SIG-M5 treated with dmso at 0.1 percent for 504 hours (cell line): Measurements from ENCODE around the gene FAM9C.
"Not testable (repeated sequence)": the region's sequence is repeated elsewhere in the genome, so short reads cannot be mapped to it uniquely, and the experiment has no call there.

Source experiments
- DNase-seq: peaks from one replicate; lab custom pipeline; 2025; ENCODE audit not compliant: unreplicated experiment; lab: John Stamatoyannopoulos, UW

The FAM9C gene

DNA sequence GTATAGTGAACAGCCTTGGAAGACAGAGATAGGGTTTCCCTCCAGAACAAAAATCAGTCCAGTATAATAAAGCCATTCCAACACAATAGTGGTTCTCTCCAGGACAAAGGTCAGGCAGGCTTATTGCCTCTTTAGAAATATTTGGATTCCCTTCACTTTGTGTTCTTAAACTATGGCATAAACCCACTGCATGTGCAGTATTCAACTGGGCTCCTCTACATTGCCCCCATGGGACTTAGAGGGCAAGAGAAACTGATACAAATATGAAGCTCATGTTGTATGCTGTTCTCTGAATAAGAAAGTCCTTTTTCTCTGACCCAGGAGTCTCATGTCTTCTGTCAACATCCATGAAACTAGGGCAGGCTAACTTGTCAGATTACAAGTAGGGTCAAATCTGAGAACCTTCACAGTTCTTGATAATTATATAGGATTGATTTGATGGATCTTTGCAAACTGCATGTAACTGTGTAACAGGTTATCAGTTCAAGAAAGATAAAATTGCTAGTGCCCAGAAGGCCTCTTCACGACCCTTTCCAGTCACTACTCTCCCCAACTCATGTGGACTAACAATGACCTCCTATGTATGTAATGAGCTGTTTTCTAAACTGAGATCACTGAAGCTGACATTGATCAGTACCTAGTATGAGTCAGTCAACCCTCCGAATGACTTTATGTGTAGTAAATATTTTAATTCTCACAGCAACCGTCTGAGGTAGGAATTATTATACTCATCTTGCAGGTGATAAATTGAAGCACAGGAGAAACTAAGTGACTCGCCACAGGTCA lies 31.9 kb upstream of the FAM9C start:
- DNase-seq = no peak

DNA sequence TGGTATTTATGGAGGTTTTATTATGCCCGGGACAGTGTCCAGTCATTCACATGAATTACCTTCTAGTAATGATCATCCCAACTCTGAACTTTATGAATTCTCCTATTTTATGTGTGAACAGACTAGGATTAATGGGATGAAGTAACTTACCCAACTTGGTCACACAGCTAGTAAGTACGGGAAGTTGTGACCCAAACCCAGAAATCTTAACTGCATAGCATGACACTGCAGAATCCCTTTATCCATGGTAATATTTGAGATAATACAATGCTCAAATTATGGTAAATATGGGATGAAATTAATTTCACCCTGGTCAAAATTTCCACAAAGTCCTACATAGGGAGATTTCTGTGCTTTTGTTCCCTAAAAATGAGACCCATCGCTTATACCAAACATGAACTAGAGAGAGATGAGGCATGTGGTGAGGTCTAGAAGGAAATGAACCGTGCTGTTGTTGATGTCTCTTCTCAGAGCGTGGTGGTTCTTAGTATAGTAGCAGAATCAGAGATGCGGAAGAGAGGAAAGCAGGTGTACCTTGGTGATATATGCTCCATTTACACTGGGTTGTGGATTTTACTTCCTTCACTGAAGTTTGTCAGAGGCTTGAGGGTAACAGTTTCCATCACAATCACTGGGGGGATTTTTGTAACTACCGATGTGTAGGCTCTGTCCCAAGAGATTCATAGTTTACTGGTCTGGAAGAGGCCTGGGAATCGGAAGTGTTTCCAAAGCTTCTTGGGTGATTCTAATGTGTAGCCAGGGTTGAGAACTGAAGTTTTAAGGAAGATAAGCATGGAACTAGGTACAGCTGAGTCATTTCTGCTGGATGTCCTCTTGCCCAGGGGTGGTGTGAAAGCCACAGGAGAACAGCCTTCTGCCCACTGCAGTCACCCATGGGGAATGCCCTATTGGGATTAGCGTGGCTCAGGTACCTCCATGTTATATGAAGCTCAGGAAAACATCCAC lies 30.2 kb upstream of the FAM9C start:
- DNase-seq = no peak

DNA sequence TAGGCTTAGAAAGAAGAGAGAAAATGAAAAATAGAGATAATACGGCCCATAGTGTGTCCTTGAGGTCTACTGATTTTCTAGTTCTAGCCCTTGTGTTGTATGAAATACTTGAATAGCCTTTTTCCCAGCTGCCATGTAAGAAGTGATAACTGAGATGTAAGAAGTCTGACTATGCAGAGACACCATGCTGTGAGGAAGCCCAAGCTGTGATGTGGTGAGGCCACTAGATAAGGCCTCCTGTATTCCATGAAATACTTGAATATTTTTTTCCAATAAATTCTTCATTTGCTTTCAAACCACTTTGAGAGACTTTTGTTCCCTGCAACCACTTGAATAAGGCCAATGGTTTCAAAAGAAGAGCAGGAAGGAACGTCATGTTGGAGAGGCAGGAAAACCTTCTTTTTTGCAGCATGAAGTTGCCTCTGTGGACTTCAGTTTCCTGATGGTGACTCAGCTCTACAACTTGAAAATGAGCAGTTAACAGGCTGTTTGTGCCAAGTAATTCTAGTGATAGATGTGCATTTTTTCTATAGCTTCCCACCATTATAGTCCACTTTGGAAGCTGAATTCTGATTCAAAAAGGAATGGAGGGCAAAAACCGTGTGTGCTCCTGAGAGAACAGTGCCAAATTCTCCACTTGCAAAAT lies 25.5 kb upstream of the FAM9C start:
- no peak for DNase-seq

DNA sequence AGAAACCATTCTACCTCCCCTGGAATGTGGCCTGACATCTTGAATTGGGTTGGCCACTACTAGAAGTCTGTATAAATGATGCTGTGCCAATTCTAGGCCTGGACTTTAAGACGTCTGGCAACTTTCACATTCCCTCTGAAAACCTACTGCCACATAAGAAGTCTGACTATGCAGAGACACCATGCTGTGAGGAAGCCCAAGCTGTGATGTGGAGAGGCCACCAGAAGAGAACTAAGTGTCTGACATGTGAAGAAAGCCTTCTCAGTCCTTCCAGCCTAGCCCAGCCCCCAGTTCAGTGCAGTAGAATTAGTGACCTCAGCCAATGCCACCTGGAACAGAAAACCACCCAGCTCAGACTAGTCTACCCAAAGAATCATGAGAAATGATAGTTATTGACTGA lies 24.2 kb upstream of the FAM9C start:
- no peak for DNase-seq

DNA sequence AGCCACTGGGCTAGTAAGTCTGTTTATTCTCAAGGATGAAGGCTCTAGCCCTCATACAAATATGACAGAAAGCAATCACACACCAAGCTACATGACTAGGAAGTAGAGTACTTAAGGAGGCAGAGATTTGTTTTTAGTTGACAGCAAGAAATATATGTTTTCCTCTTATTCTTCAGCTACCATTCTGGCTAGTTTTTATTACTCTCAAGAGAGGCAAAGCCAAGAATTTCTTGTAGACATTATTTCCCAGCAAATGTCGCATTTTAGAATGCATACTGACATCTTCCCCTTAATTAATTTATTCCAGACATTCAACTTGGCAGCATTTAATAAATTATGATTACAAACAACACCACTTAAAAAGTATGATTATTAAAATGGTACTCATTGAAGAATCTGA lies 23.4 kb upstream of the FAM9C start:
- no peak for DNase-seq

DNA sequence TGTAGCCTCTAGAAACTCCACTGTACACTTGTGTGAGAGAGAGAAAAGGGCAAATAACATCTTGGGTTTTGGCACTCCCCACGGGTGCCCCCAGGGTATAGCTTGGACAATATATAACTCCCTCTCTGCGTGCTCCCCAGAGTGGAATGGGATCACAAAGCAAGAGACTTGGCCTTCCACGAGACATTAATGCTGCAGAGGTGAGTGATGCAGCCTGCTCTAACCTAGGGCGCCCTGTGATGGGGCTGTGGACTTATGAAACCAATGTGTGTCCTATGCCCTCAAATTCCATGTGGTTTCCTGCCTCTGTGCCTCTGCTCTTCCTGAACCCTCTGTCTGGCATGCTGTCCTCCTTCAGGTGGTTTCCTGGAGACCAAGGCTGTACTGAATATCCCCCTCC lies 22.0 kb upstream of the FAM9C start:
- DNase-seq = no peak

DNA sequence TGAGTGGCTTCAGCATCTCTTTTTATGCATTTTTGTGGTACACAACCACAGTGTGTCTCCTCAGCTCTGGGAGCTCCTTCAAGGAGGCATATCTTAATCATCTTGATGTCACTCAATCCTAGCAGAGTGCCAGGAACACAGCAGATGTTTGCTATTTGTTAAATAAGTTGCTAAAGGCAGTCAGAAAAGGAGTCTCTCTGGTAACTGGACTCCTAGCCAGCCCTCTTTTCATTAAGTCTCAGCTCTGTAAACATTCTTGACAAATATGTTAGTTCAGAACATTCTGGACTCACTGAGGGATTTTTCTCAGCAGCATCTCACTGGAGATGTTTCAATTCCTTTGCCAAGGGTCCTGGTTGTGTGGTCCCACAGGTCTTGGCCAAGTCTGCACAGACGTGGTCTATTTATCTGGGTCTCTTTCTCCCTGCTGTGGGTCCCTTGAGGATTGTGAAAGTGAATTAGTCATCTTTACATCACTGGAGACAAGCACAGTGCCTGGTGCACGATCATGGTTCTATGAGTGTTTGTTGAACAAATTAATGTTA lies 20.3 kb upstream of the FAM9C start:
- DNase-seq = peak; percentile 49

DNA sequence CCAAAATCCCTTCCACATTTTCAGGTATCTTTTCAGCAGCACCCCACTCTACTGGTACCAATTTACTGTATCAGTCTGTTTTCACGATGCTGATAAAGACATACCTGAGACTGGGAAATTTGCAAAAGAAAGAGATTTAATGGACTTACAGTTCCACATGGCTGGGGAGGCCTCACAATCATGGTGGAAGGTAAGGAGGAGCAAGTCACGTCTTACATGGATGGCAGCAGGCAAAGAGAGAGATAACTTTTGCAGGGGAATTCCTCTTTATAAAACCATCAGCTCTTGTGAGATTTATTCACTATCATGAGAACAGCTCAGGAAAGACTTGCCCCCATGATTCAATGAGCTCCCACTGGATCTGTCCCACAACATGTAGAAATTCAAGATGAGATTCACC lies 18.7 kb upstream of the FAM9C start:
- DNase-seq = not testable (repeated sequence)

DNA sequence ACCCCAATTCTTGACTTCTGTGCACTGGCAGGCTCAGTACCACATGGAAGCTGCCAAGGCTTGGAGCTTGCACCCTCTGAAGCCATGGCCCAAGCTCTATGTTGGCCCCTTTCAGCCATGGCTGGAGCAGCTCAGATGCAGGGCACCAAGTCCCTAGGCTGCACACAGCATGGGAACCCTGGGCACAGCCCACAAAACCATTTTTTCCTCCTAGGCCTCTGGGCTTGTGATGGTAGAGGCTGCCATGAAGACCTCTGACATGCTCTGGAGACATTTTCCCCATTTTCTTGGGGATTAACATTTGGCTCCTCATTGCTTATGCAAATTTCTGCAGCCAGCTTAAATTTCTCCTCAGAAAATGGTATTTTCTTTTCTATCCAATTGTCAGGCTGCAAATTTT lies 17.9 kb upstream of the FAM9C start:
- DNase-seq = not testable (repeated sequence)

DNA sequence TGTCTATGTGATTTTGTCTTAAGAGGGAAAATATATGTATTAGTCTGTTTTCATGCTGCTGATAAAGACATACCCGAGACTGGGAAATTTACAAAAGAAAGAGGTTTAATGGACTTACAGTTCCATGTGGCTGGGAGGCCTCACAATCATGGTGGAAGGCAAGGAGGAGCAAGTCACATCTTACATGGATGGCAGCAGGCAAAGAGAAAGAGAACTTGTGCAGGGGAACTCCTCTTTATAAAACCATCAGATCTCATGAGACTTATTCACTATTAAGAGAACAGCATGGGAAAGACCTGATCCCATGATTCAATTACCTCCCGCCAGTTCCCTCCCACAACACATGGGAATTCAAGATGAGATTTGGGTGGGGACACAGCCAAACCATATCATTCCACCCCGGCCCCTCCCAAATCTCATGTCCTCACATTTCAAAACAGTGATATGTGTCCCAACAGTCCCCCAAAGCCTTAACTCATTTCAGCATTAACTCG lies 16.8 kb upstream of the FAM9C start:
- not testable (repeated sequence) for DNase-seq

DNA sequence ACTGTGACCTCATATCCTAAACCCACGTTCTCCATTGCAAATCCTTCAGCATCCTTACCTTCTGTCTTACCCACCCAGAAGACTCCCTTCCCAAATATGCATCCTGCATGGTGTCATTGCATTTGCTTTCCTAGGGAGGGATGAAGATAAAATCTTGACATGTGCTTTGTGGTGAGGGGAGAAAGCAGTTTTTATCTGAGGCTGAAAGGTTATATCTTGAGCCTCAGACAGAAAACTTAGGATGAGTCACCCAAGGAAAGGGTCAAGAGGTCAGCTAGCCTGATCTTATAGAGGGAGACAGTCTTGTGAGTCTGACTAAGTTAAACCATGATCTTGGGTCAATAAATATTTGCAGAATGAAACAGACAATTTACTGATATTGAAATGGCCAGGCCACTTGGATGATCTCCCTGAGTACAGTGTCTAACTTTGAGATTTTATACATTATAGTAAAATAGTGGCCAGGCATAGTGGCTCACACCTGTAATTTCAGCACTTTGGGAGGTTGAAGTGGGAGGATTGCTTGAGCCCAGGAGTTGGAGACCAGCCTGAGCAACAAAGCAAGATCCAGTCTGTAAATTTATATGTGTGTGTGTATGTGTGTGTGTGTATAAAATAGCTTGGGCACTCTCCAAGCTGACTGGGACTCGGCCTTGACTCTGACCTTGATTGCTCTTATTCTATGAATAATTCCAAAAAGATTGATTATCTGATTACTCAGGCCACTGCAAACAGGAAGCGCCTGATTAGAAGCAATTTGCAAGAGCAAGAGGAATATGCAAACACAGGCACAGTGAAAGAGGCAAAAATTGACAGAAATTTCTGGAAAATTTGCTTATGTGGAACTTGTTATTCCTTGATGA lies 15.4 kb upstream of the FAM9C start:
- DNase-seq = no peak

DNA sequence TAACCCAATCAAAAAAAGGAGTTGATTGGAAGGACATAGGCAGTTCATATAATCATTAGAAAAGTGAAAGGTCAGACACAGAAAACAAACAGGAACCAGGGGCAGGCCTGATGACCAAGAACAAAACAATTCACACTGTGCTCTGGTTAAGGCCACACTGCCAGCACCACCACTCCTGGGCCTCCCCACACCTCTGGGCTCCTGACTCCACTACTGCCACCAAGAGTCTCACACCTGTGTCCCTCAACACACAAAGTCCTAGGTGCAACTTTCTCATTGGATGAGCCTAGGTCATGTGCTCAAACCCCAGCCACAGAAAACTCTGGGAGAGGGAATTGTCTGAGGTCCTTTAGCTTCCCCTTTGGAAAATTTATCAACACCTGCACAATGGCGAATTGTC lies 11.1 kb upstream of the FAM9C start:
- DNase-seq = no peak

DNA sequence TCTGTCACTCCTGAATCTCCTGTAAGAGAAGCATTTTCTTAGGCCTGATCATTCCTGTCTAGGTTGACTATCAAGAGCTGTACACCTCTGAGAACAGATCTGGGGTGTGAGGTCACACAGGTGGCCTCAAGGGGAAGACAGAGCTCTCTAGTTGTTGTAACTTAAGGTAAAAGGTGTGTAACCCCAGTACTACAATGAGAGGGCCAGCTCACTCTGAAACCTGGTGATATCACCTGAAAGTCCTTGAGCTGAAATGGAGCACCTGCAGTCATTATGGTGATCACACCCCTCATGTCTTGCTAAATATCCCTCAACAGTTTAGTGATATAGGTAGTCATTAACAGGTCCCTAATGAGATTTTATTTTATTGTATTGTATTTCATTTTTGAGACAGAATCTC lies 8.8 kb upstream of the FAM9C start:
- no peak for DNase-seq

DNA sequence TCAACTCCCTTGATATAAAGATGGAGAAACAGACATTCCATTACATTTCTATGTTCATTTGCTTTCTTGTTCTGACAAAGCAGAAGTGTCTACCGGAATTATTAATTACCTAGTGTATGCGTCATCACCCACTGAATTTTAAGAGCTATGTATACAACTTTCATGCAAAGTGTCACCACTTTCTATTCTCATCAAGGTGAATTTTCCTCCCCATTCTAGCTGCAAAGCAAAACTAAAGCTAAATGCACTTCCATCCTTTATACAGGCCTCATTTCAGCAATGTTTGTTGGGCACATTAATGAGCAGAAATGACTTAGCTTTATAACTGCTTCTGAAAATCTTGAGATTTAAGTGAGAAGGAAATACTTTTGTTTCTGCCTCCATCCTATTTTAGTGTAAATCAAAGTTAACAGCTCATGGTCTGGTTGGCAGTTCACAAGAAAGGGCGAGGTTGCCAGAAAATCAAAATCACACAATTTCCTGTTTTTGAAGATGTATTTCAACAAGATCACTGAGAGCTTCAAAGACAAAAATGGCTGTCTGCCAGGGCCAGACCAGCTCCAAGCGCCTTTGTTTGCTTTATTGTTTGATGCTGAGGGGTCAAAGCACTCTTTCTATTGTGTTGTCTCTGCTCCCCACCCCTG lies 7.2 kb upstream of the FAM9C start:
- no peak for DNase-seq

DNA sequence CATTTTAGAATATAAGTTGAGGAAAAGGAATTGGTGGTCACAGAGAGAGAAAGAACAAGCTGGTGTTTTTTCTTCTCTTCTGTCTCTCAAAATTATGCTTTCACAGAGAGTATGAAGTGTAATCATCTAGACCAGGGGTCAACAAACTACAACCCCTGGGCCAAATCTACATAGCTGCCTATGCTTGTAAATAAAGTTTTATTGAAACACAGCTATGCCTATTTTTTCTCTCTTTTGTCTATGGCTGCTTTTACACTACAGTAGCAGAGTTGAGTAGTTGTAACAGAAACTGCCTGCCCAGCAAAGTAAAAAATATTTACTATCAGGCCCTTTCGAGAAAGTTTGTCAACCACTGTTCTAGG lies 6.7 kb upstream of the FAM9C start:
- DNase-seq = no peak

DNA sequence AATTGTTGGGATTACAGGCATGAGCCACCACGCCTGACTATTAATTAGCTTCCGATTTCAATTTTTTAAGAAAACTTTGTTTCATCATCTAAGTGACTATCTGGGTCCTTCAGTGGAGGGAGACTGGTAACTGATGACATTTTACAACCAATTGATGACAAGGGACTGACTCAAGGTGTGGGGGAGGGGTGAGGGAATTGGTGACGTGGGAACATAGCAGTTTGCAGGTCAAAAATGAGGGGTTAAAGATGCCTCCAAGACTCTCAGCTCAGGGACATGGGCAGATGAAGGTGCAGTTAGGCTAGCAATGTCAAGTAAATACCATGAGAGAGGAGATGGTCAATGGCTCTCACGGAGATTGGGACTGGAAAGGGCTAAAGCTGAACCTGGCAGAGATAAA lies 5.7 kb upstream of the FAM9C start:
- DNase-seq = no peak

DNA sequence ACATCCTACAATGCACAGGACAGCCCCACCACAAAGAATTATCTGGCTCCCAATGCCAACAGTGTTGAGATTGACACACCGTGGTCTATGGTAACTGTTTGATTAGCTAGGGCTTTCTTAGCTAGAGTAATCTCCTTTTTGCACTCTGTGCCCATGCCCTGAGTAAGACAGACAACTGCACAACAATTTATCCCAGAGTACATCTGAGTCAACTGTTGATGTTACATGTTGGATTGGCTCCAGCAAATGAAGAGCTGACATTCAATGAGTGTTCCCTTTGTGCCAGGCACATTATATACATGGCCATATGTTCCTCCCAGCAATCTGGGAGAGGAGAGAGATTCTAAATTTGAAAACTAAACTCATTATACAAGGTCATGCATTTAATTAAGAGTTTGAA lies 3.9 kb upstream of the FAM9C start:
- no peak for DNase-seq

DNA sequence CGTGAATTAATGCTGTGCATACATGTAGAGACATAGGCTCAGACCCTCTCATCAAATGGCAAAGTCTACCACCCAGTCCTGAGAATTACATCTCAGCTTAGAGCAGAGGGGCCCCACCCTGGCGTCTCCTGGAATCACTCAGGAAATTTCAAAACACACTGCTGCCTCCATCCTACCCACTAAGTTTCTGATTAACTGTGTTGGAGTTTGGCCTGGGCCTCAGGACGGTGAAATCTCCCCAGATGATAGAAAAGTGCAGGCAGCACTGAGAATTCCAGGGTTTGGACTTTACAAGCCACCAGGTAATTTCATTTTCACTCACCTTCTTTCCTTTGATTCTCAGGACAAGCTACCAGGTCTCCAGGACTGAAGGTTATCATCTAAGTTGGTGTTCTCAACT lies 3.3 kb upstream of the FAM9C start:
- no peak for DNase-seq

DNA sequence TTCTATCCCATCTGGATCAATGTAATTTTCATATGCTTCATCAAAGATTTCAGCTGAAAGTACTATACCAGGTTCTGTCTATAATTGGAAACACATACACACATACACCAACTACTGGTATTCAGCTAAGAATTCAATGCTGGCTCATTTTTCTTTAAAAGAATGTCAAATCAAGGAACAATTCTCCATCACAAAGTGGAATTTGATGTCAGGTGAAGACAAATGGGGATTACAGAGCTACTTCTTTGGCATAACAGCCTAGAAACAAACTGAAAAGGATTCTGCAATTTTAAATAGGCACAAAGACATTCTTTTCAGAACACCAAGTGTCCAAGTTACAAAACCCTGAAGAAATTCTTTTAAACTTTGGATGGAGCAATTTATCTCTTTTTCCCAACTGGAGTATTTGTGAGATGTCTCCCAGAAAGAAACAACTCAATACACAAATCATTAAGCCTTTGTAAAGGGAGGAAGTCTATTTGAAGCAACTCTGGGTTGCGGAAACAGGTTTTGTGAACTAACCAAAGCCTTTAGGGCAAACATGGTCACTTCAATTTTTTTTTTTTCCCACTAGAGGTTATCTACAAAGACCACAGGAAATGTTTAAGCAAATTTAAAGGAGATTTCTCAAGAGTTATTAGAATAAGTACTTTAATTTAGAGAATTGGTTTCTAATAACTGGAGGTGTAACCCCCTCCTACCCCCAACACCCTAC lies 1.9 kb upstream of the FAM9C start:
- no peak for DNase-seq
